ENCODE data around the gene LENG8.

GRCh38 chr19:54454781-54455675 lies 6.0 kb downstream of the LENG8 start:
- TF ChIP-seq CTCF (IDR thresholded peaks at IDR 0.05; ENCODE audit: low read depth, low read length, missing input control): no peak
- no peak for TF ChIP-seq ATF3 (IDR thresholded peaks at IDR 0.05)
- TF ChIP-seq JUND (IDR thresholded peaks at IDR 0.05): no peak
- no peak for TF ChIP-seq YY1 (IDR thresholded peaks at IDR 0.05)
- no peak for TF ChIP-seq FOXA1 (IDR thresholded peaks at IDR 0.05)
- TF ChIP-seq RAD21 (IDR thresholded peaks at IDR 0.05): no peak
- no peak for TF ChIP-seq NR2F2 (IDR thresholded peaks at IDR 0.05)
- no peak for TF ChIP-seq REST (IDR thresholded peaks at IDR 0.05)
- TF ChIP-seq HNF4A (conservative IDR thresholded peaks at IDR 0.05): no peak
- TF ChIP-seq SP1 (IDR thresholded peaks at IDR 0.05): no peak
